HG03066 (cell line): Measurements from ENCODE around the gene KRT74.
"Not testable (repeated sequence)": the region's sequence is repeated elsewhere in the genome, so short reads cannot be mapped to it uniquely, and the experiment has no call there.

Source experiments
- ATAC-seq: cut with Tn5 transposase; IDR thresholded peaks from one replicate; pipeline ENCODE4 v1.9.1; 2021; ENCODE audit warnings: low read depth; ENCODE audit not compliant: unreplicated experiment

The KRT74 gene

DNA sequence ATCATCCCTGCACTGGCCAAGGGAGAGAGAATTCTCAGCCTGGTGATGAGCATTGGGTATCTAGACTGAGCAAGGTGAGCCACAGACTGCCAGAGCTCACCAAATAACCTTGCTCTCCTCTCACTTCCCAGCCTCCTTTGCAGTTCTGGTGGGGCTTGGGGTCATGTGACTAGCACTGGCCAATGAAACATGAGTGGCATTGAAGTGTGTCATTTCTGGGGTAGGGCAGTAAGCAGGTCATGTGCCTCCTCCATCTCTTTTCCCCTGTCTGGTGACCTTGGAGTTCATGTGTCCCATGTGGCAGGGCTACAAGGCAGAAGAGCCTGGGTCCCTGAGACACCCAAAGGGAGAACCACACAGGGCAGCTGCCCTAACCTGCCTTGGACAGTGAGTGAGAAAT is 31.2 kb upstream of the KRT74 start:
- ATAC-seq = no peak

DNA sequence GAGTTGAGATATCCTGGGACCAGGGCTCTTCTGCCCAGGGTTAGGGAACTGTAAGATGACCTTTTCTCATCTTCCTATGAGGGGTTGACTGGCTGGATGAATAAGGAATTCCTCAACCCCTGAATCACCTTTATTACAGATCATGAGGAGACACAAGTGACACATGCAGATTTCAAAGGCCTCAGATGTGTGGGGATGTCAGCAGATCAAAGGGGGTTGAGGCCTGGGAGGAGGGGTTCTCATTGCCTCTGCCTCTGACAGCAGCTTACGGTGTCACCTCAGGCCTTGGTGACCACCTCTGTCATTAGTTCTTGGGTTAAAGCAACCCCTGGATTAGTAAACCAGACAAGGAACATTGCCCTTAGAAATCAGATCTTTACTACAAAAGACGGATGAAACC is 29.7 kb upstream of the KRT74 start:
- ATAC-seq = no peak

DNA sequence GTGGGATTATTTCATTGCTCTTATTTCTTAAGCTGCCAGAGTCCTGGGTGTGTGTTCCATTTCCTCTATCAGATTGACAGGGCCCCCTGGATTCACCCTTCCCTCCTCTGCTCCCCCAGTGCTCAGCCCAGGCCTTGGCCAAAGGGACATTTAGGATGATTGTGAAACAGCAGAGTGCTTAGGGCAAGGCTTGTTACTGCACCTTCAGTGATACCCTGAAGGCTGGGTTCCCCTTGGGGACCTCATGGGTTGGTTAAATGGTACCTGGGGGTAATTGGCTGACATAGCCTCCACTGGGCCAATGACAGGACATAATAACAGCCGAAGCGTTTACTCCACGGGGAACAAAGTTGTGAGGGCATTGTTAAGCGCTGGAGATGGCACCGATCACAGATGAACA is 28.9 kb upstream of the KRT74 start:
- ATAC-seq = no peak

DNA sequence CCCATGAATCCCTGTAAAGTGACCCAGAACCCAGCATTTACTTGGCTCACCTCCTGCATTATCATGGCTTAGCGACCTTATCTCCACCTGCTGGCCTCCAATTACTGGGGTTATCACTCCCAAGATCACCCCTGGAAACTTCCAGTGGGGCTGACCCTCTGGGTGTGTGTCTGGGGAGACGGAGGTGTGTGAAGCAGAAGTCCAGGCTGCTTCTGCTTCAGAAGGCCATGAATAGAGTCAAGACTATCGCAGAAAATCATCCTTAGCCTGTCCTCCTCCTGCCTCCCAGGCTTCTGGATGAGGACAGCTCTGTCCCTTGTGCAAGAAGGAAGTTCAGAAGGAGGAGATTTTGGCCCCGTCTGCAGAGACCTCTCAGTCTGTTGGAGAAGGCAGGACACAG is 28.0 kb upstream of the KRT74 start:
- ATAC-seq = no peak

- no peak for ATAC-seq
These were observed 27.4 kb upstream of the KRT74 start, which contains the start of gene KRT72 for GRCh38 chr12:52600941-52601481. Gene KRT72, minus strand, starts transcription at chr12:52601463. Its CDS starts 11 bp downstream, at chr12:52601452.

GRCh38 chr12:52600475-52600874 is 26.8 kb upstream of the KRT74 start:
- no peak for ATAC-seq

DNA sequence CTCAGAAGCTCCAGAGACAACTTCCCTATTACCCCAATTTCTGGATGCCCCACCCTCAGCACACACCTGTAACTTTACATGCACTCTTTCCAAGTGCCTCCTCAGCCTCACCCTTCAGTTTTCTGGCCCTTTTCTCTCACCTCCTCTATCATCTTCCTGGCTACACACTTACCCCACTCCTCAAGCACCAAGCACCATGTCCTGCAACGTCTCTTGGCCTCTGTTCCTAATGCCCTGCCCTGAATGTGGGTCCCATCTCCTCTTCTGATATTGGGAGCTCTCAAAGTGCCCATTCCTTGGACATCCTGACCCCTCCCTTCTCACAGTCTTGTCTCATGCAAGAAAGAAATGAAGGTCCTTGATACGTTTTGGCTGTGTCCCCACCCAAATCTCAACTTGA is 26.4 kb upstream of the KRT74 start:
- ATAC-seq = no peak

GRCh38 chr12:52598966-52599365 is 25.3 kb upstream of the KRT74 start:
- no peak for ATAC-seq

GRCh38 chr12:52594237-52594636 is 20.6 kb upstream of the KRT74 start:
- ATAC-seq = not testable (repeated sequence)

GRCh38 chr12:52591521-52591920 is 17.9 kb upstream of the KRT74 start:
- no peak for ATAC-seq

DNA sequence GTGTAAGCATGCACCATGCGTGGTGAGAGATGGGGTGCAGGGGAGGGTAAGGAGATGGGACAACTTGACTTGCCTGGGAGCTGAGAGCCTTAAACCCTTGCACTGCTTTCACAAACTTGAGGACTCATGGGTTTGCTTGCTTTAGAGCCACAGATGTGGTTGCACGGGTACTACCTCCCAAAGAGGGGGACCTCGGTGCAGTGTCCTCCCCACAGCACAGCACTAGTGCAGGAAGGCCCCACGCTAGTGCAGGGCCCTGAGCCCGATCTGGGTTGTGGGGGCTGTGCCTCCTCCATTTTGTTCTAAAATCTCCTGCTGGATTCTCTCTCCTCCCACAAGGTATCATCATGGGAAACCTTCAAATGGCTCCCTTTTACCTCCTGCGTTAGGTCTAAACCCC is 16.4 kb upstream of the KRT74 start:
- ATAC-seq = no peak

- ATAC-seq = no peak
These were observed 13.9 kb upstream of the KRT74 start for GRCh38 chr12:52587563-52587962.

- ATAC-seq = no peak
These were observed 12.3 kb upstream of the KRT74 start for GRCh38 chr12:52585946-52586345.

- no peak for ATAC-seq
These were observed 11.4 kb upstream of the KRT74 start for GRCh38 chr12:52585066-52585465.

GRCh38 chr12:52584156-52584682 is 10.6 kb upstream of the KRT74 start:
- no peak for ATAC-seq

DNA sequence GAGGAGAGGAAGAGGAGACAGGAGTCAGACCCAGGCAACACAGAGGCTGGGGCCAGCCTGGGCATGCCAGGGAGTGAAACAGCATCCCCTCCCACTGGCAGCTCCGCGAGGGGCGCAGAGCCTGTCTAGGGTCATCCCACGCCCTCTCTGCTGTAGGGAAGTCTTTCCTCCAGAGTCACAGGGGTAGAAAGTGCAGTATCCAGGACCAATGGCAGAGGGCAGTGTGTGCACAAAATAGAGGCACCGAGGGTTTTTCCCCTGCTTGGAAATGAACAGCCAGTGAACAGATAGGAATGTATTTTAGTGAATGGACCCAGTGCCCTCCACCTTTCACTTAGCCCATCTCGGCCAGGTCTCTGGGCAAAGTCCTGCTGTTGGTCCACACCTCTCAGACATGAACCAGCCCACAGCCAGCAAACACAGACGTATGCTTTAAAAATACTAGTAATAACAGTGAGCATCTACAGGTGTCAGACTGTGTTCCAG is 9.4 kb upstream of the KRT74 start:
- ATAC-seq = no peak

DNA sequence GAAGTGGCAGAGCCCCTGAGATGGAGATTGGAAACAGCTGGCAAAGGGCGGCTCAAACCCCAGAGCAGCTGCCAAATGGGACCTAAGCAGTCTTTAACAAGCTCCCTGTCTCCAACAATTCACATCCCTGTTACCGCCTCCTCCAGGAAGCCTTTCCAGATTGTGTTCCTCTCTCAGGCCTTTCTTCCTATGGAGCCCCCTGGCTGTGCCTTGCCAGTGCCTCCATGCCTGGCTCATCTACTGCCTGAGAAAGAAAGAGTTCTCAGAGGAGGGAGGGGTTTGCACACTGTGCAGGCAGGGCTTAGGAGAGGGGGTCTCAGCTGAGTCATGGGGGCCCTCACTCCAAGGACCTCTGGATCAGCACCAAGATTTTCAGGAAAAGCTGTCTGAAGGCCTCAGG is 8.8 kb upstream of the KRT74 start:
- ATAC-seq = no peak

- ATAC-seq = no peak
These were observed 7.8 kb upstream of the KRT74 start for GRCh38 chr12:52581481-52581880.

- no peak for ATAC-seq
These were observed 7.4 kb upstream of the KRT74 start for GRCh38 chr12:52581066-52581465.

GRCh38 chr12:52580496-52580895 is 6.9 kb upstream of the KRT74 start:
- no peak for ATAC-seq

DNA sequence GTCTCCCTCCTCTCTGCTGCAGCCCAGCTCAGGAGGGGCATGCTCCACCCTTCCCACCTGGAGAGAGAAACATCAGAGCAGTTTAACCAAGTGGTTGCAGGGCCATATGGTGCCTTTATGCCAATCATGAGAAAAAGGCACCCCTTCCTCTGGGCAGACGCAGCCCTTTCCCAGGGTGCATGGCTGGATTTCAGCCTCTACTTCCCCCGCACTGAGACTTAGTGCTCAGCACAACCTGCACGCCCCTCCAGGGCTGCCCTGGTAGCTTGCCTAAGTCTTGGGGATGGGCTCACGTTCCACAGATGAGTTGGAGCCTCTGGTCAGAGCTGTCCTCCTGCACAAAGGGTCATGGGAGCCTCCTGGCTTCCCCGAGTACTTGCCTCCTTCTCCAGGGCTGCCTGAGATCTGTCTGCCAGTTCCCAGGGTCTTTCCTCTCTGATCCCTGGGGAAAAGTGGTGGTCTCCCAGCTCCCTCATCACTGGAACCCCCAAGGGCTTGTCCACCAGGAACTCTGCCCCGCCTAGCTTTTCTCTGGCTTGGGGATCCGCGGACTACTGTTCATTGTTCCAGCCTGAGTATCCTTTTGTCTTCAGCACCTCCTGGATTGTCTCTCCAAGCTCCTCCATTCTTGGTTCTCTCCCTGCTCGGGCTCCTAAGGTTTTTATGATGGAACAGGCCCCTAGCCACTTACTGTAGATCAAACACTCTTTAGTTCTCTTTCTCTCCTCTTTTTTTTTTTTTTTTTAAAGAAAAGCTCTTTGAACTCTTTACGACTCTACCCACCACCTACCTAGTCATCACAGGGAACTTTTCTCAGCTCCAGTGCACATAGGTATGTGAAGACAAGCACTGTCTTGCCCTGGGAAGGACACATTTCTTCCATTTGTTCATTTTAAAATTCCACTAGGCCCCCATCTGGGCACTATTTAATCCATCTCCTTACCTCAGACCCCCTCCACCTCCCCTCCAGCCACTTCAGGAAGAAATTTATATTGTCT is 6.1 kb upstream of the KRT74 start:
- ATAC-seq = no peak

GRCh38 chr12:52578469-52578868 is 4.8 kb upstream of the KRT74 start:
- ATAC-seq = no peak
